ENCODE measurements around the gene SPATA31E1.
"Not testable (repeated sequence)": the region's sequence is repeated elsewhere in the genome, so short reads cannot be mapped to it uniquely, and the experiment has no call there.

- not testable (repeated sequence) for TF ChIP-seq CTCF, POLR2A (IDR thresholded peaks at IDR 0.05)
Measured at GRCh38 chr9:87851186-87851585, 31.5 kb upstream of the SPATA31E1 start.
